Measurements from ENCODE around the gene GAL3ST3. TPM values are rescaled to one million over a fixed set of nuclear protein-coding genes. Genes with fewer than 3 reads are reported as not detected.

The GAL3ST3 gene
- total RNA-seq, 1 experiment from 2014 or later = 1.8 TPM

- ChIA-PET CTCF (interaction anchor here (0.5 kb wide), 1 partner anchor 133 kb away, joined by 5 read pairs; the partner anchor contains the start of gene FIBP), POLR2A (ENCODE audit: low non-redundant PET) (no interaction called here)
- DNase-seq (ENCODE audit: low spot score) = no peak
- H3K4me3 ChIP-seq (ENCODE audit: low read depth, low read length, poor library complexity, severe bottlenecking) = no peak overlapping the region
- no peak overlapping the region for H3K27ac ChIP-seq (ENCODE audit: low read depth, low read length, poor library complexity, severe bottlenecking)
- intact Hi-C loops (cut with micrococcal nuclease; ENCODE audit: unreplicated experiment) = no loop called here
- no peaks in the 10 kb centered on the region for H3K36me3 ChIP-seq (ENCODE audit: insufficient read depth, low read length, poor library complexity, severe bottlenecking)
- no TSS peak for BruUV-seq (replicated peaks)
- no peaks in the 10 kb centered on the region for H3K9me3 ChIP-seq (ENCODE audit: low read depth, low read length, poor library complexity, severe bottlenecking)
- H3K27me3 ChIP-seq (replicated peaks; ENCODE audit: insufficient read depth, low read depth, low read length, poor library complexity) = no peaks in the 10 kb centered on the region
- peaks cover 11% of the 10 kb centered on the region for H3K4me1 ChIP-seq (ENCODE audit: insufficient read depth, low read length, poor library complexity, severe bottlenecking)
- TF ChIP-seq CTCF (conservative IDR thresholded peaks at IDR 0.05; ENCODE audit: low read depth, low read length) (no peak), EZH2 (IDR thresholded peaks at IDR 0.05; ENCODE audit: borderline replicate concordance, low read depth, low read length, poor library complexity, severe bottlenecking) (no peak)
Observed at GRCh38 chr11:66020618-66021357, 28.2 kb downstream of the GAL3ST3 start.

- no peak for DNase-seq (ENCODE audit: low spot score)
- ChIA-PET CTCF (interaction anchor here (0.5 kb wide), 1 partner anchor 132 kb away, joined by 5 read pairs; the partner anchor contains the start of gene FIBP), POLR2A (ENCODE audit: low non-redundant PET) (no interaction called here)
- H3K4me1 ChIP-seq (ENCODE audit: insufficient read depth, low read length, poor library complexity, severe bottlenecking) = peaks cover 17% of the 10 kb centered on the region
- H3K4me3 ChIP-seq (ENCODE audit: low read depth, low read length, poor library complexity, severe bottlenecking) = no peak overlapping the region
- no peaks in the 10 kb centered on the region for H3K9me3 ChIP-seq (ENCODE audit: low read depth, low read length, poor library complexity, severe bottlenecking)
- H3K36me3 ChIP-seq (ENCODE audit: insufficient read depth, low read length, poor library complexity, severe bottlenecking) = no peaks in the 10 kb centered on the region
- intact Hi-C loops (cut with micrococcal nuclease; ENCODE audit: unreplicated experiment) = no loop called here
- no peak overlapping the region for H3K27ac ChIP-seq (ENCODE audit: low read depth, low read length, poor library complexity, severe bottlenecking)
- no peak for TF ChIP-seq CTCF (conservative IDR thresholded peaks at IDR 0.05; ENCODE audit: low read depth, low read length)
- no peaks in the 10 kb centered on the region for H3K27me3 ChIP-seq (replicated peaks; ENCODE audit: insufficient read depth, low read depth, low read length, poor library complexity)
- BruUV-seq (replicated peaks) = no TSS peak
Observed at GRCh38 chr11:66020212-66020611, 28.7 kb downstream of the GAL3ST3 start.

GRCh38 chr11:66017321-66017720 lies 31.6 kb downstream of the GAL3ST3 start:
- CTCF ChIA-PET = no interaction called here
- no TSS peak for BruUV-seq (replicated peaks)
- Histone ChIP-seq H3K36me3 (ENCODE audit: insufficient read depth, low read length, poor library complexity, severe bottlenecking) (no peaks in the 10 kb centered on the region), H3K9me3 (ENCODE audit: low read depth, low read length, poor library complexity, severe bottlenecking) (no peaks in the 10 kb centered on the region), H3K27ac (ENCODE audit: low read depth, low read length, poor library complexity, severe bottlenecking) (no peak overlapping the region), H3K4me1 (ENCODE audit: insufficient read depth, low read length, poor library complexity, severe bottlenecking) (peaks cover 23% of the 10 kb centered on the region), H3K4me3 (ENCODE audit: low read depth, low read length, poor library complexity, severe bottlenecking) (no peak overlapping the region), H3K27me3 (replicated peaks; ENCODE audit: insufficient read depth, low read depth, low read length, poor library complexity) (no peaks in the 10 kb centered on the region)
- TF ChIP-seq CTCF (conservative IDR thresholded peaks at IDR 0.05; ENCODE audit: low read depth, low read length) (no peak), EZH2 (IDR thresholded peaks at IDR 0.05; ENCODE audit: borderline replicate concordance, low read depth, low read length, poor library complexity, severe bottlenecking) (no peak)
- no peak for DNase-seq (ENCODE audit: low spot score)
- POLR2A ChIA-PET (ENCODE audit: low non-redundant PET) = no interaction called here
- intact Hi-C loops (cut with micrococcal nuclease; ENCODE audit: unreplicated experiment) = no loop called here
